ENCODE data around the gene CCDC167.

The CCDC167 gene

GRCh38 chr6:37477656-37478435 is 21.8 kb downstream of the CCDC167 start:
- H3K4me3 ChIP-seq (ENCODE audit: low read depth in 1 of 2, low read length in 2 of 2) = no peak overlapping the region
- peaks cover 64 to 96% of the 10 kb centered on the region in 2 donors for H3K36me3 ChIP-seq (ENCODE audit: control insufficient read depth in 1 of 2, insufficient read depth in 2 of 2, low read length in 2 of 2)
- H3K4me1 ChIP-seq (ENCODE audit: control insufficient read depth in 1 of 2, insufficient read depth in 2 of 2, low read length in 2 of 2) = peaks cover 5 to 17% of the 10 kb centered on the region in 2 donors
- no peak overlapping the region for H3K27ac ChIP-seq (ENCODE audit: low read length)
- H3K9me3 ChIP-seq (ENCODE audit: control insufficient read depth in 1 of 2, low read length in 2 of 2) = no peaks in the 10 kb centered on the region
- H3K27me3 ChIP-seq (ENCODE audit: low read depth, low read length) = no peaks in the 10 kb centered on the region

DNA sequence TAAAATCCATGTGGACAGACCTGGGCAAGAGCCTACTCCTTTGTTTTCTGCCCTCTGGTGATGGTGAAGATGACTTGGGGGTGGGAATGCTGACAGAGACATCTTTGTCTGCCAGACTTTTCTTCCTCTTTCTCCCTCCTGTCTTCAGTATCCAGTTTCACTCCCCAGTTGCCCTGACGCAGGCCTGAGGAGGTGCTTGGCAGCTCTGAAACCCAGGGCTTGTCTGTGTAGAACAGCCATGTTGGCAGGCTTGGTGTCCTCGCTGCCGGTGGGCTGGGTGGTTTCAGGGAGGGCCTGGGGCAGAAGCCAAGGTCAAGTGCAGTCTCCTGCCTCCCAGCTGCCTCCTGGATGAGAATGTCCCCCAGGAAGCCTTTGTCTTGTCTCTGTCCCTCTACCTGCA is 22.5 kb downstream of the CCDC167 start:
- H3K9me3 ChIP-seq (ENCODE audit: control insufficient read depth in 1 of 2, low read length in 2 of 2) = no peaks in the 10 kb centered on the region
- peaks cover 66 to 96% of the 10 kb centered on the region in 2 donors for H3K36me3 ChIP-seq (ENCODE audit: control insufficient read depth in 1 of 2, insufficient read depth in 2 of 2, low read length in 2 of 2)
- H3K4me1 ChIP-seq (ENCODE audit: control insufficient read depth in 1 of 2, insufficient read depth in 2 of 2, low read length in 2 of 2) = peaks cover 5 to 17% of the 10 kb centered on the region in 2 donors
- no peak overlapping the region for H3K27ac ChIP-seq (ENCODE audit: low read length)
- no peak overlapping the region for H3K4me3 ChIP-seq (ENCODE audit: low read depth in 1 of 2, low read length in 2 of 2)
- no peaks in the 10 kb centered on the region for H3K27me3 ChIP-seq (ENCODE audit: low read depth, low read length)

- Histone ChIP-seq H3K27me3 (ENCODE audit: low read depth, low read length) (no peaks in the 10 kb centered on the region), H3K4me3 (ENCODE audit: low read depth in 1 of 2, low read length in 2 of 2) (no peak overlapping the region), H3K9me3 (ENCODE audit: control insufficient read depth in 1 of 2, low read length in 2 of 2) (no peaks in the 10 kb centered on the region), H3K4me1 (ENCODE audit: control insufficient read depth in 1 of 2, insufficient read depth in 2 of 2, low read length in 2 of 2) (peaks cover 5% of the 10 kb centered on the region in 2 donors), H3K36me3 (ENCODE audit: control insufficient read depth in 1 of 2, insufficient read depth in 2 of 2, low read length in 2 of 2) (peaks cover 70 to 86% of the 10 kb centered on the region in 2 donors), H3K27ac (ENCODE audit: low read length) (no peak overlapping the region)
Observed at GRCh38 chr6:37474316-37474715, 25.4 kb downstream of the CCDC167 start.

DNA sequence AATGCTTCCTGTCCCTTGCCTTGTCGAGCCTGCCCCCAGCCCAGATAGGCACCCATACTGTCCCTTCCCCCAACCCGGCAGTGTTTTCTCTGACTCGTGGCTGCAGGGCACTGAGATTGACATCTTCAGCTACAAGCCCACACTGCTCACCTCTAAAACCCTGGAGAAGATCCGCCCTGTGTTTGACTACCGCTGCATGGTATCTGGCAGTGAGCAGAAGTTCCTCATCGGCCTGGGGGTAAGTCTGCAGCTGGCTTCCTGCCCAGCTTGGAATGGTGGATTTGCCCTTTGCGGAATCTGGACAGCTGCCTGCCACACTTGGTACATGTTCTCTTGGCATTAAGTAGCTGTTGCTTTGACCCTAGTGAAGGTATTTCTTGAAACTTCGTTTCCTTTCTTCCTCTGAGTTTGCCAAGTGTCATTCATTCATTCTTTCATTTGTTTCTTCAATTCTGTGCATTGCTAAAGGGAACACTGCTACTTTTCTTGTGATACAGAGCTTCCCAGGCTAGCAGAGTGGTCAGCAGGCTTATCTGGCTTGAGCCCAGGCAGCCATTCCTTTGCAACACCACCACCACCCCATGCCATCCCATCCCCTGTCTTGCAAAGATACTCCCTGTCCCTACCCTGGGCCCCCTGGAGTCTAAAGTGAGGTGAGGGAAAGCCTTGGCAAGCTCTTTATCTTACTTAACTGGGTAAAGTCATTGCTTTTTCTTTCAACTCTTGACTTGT is 26.2 kb downstream of the CCDC167 start:
- H3K27ac ChIP-seq (ENCODE audit: low read length) = no peak overlapping the region
- H3K27me3 ChIP-seq (ENCODE audit: low read depth, low read length) = no peaks in the 10 kb centered on the region
- H3K4me1 ChIP-seq (ENCODE audit: control insufficient read depth in 1 of 2, insufficient read depth in 2 of 2, low read length in 2 of 2) = peaks cover 5% of the 10 kb centered on the region in 2 donors
- peaks cover 62 to 78% of the 10 kb centered on the region in 2 donors for H3K36me3 ChIP-seq (ENCODE audit: control insufficient read depth in 1 of 2, insufficient read depth in 2 of 2, low read length in 2 of 2)
- peak overlapping the region in 1 of 2 donors; percentile 8 for H3K4me3 ChIP-seq (ENCODE audit: low read depth in 1 of 2, low read length in 2 of 2)
- no peaks in the 10 kb centered on the region for H3K9me3 ChIP-seq (ENCODE audit: control insufficient read depth in 1 of 2, low read length in 2 of 2)

- Histone ChIP-seq H3K36me3 (ENCODE audit: control insufficient read depth in 1 of 2, insufficient read depth in 2 of 2, low read length in 2 of 2) (peaks cover 33 to 55% of the 10 kb centered on the region in 2 donors), H3K4me1 (ENCODE audit: control insufficient read depth in 1 of 2, insufficient read depth in 2 of 2, low read length in 2 of 2) (no peaks in the 10 kb centered on the region), H3K27ac (ENCODE audit: low read length) (no peak overlapping the region), H3K4me3 (ENCODE audit: low read depth in 1 of 2, low read length in 2 of 2) (no peak overlapping the region), H3K9me3 (ENCODE audit: control insufficient read depth in 1 of 2, low read length in 2 of 2) (no peaks in the 10 kb centered on the region), H3K27me3 (ENCODE audit: low read depth, low read length) (no peaks in the 10 kb centered on the region)
Observed at GRCh38 chr6:37467718-37468117, 32.0 kb downstream of the CCDC167 start.

DNA sequence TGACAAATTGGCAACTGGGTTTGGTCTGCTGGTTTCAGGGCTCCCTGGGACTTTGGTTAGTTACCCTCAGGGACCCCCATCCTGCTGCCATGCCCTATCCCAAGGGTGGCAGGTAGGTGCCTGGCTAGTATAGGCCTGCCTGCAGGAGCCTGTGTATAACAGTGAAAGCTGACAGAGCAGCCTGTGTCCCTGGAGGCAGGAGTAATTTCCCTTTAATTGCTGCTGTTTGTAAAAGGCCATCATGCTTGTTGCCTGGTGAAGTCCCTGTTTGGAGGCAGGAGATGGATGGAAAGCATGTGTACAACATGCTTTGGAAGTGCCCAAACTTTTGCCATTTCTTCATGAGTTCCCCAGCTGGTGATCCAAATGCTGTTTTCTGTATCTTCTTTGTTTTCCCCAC is 36.6 kb downstream of the CCDC167 start:
- Histone ChIP-seq H3K4me1 (ENCODE audit: control insufficient read depth in 1 of 2, insufficient read depth in 2 of 2, low read length in 2 of 2) (no peaks in the 10 kb centered on the region), H3K9me3 (ENCODE audit: control insufficient read depth in 1 of 2, low read length in 2 of 2) (no peaks in the 10 kb centered on the region), H3K27me3 (ENCODE audit: low read depth, low read length) (no peaks in the 10 kb centered on the region), H3K36me3 (ENCODE audit: control insufficient read depth in 1 of 2, insufficient read depth in 2 of 2, low read length in 2 of 2) (peaks cover 54 to 72% of the 10 kb centered on the region in 2 donors), H3K4me3 (ENCODE audit: low read depth in 1 of 2, low read length in 2 of 2) (no peak overlapping the region), H3K27ac (ENCODE audit: low read length) (no peak overlapping the region)

GRCh38 chr6:37460805-37461204 is 38.9 kb downstream of the CCDC167 start:
- peaks cover 0 to 9% of the 10 kb centered on the region in 2 donors for H3K4me1 ChIP-seq (ENCODE audit: control insufficient read depth in 1 of 2, insufficient read depth in 2 of 2, low read length in 2 of 2)
- no peak overlapping the region for H3K4me3 ChIP-seq (ENCODE audit: low read depth in 1 of 2, low read length in 2 of 2)
- no peaks in the 10 kb centered on the region for H3K27me3 ChIP-seq (ENCODE audit: low read depth, low read length)
- H3K27ac ChIP-seq (ENCODE audit: low read length) = no peak overlapping the region
- no peaks in the 10 kb centered on the region for H3K9me3 ChIP-seq (ENCODE audit: control insufficient read depth in 1 of 2, low read length in 2 of 2)
- H3K36me3 ChIP-seq (ENCODE audit: control insufficient read depth in 1 of 2, insufficient read depth in 2 of 2, low read length in 2 of 2) = peaks cover 49 to 60% of the 10 kb centered on the region in 2 donors

- Histone ChIP-seq H3K27ac (ENCODE audit: low read length) (no peak overlapping the region), H3K36me3 (ENCODE audit: control insufficient read depth in 1 of 2, insufficient read depth in 2 of 2, low read length in 2 of 2) (peaks cover 49 to 66% of the 10 kb centered on the region in 2 donors), H3K4me1 (ENCODE audit: control insufficient read depth in 1 of 2, insufficient read depth in 2 of 2, low read length in 2 of 2) (peaks cover 0 to 9% of the 10 kb centered on the region in 2 donors), H3K9me3 (ENCODE audit: control insufficient read depth in 1 of 2, low read length in 2 of 2) (no peaks in the 10 kb centered on the region), H3K27me3 (ENCODE audit: low read depth, low read length) (no peaks in the 10 kb centered on the region), H3K4me3 (ENCODE audit: low read depth in 1 of 2, low read length in 2 of 2) (no peak overlapping the region)
Observed at GRCh38 chr6:37459981-37460800, 39.5 kb downstream of the CCDC167 start.

GRCh38 chr6:37456816-37457560 is 42.7 kb downstream of the CCDC167 start:
- Histone ChIP-seq H3K36me3 (ENCODE audit: control insufficient read depth in 1 of 2, insufficient read depth in 2 of 2, low read length in 2 of 2) (peaks cover 49 to 55% of the 10 kb centered on the region in 2 donors), H3K27ac (ENCODE audit: low read length) (no peak overlapping the region), H3K9me3 (ENCODE audit: control insufficient read depth in 1 of 2, low read length in 2 of 2) (no peaks in the 10 kb centered on the region), H3K27me3 (ENCODE audit: low read depth, low read length) (no peaks in the 10 kb centered on the region), H3K4me3 (ENCODE audit: low read depth in 1 of 2, low read length in 2 of 2) (no peak overlapping the region), H3K4me1 (ENCODE audit: control insufficient read depth in 1 of 2, insufficient read depth in 2 of 2, low read length in 2 of 2) (peaks cover 0 to 9% of the 10 kb centered on the region in 2 donors)

- Histone ChIP-seq H3K27me3 (ENCODE audit: low read depth, low read length) (no peaks in the 10 kb centered on the region), H3K9me3 (ENCODE audit: control insufficient read depth in 1 of 2, low read length in 2 of 2) (no peaks in the 10 kb centered on the region), H3K27ac (ENCODE audit: low read length) (no peak overlapping the region), H3K4me3 (ENCODE audit: low read depth in 1 of 2, low read length in 2 of 2) (no peak overlapping the region), H3K4me1 (ENCODE audit: control insufficient read depth in 1 of 2, insufficient read depth in 2 of 2, low read length in 2 of 2) (peaks cover 0 to 16% of the 10 kb centered on the region in 2 donors), H3K36me3 (ENCODE audit: control insufficient read depth in 1 of 2, insufficient read depth in 2 of 2, low read length in 2 of 2) (peaks cover 46 to 48% of the 10 kb centered on the region in 2 donors)
Observed at GRCh38 chr6:37456126-37456525, 43.6 kb downstream of the CCDC167 start.
